HEK293 (cell line): ENCODE data around the gene TAS1R1.
"Not testable (repeated sequence)": the region's sequence is repeated elsewhere in the genome, so short reads cannot be mapped to it uniquely, and the experiment has no call there.

Experiments
- CTCF ChIA-PET: fragments of 350-600 bp; formaldehyde crosslinking; extraction: SDS; loops from one replicate; lab custom pipeline; 2021; ENCODE audit warnings: antibody characterized with exemption; lab: Yijun Ruan, JAX
- POLR2A ChIA-PET: fragments of 300-600 bp; formaldehyde crosslinking; extraction: SDS; loops from one replicate; lab custom pipeline; 2020; ENCODE audit warnings: antibody characterized with exemption, inconsistent platforms; lab: Yijun Ruan, JAX
- H3K27ac ChIP-seq: fragments of 200-500 bp; sonication (Bioruptor generic); 2 replicates; pipeline ENCODE4 v1.5.1; 2014; ENCODE audit warnings: low read depth, low read length, control low read depth, inconsistent platforms; ENCODE audit errors: extremely low read depth
- H3K36me3 ChIP-seq, 2 experiments: fragments of 200-500 bp in 1 of 2; sonication (Bioruptor generic) in 1 of 2; 1 replicate in 1 of 2; 2 replicates in 1 of 2; pipeline ENCODE4 v1.5.1; 2014 to 2017; ENCODE audit warnings: inconsistent platforms in 2 of 2, low read length in 2 of 2; ENCODE audit not compliant: control insufficient read depth in 2 of 2, insufficient read depth in 1 of 2
- H3K4me1 ChIP-seq: fragments of 200-500 bp; sonication (Bioruptor generic); 2 replicates; pipeline ENCODE4 v1.5.1; 2014; ENCODE audit warnings: mild to moderate bottlenecking, low read length, inconsistent platforms; ENCODE audit not compliant: control insufficient read depth, insufficient read depth
- H3K4me3 ChIP-seq: 2 replicates; pipeline ENCODE4 v1.5.1; 2011; ENCODE audit warnings: low read depth, mild to moderate bottlenecking, control low read depth, low read length, moderate library complexity
- H3K9me3 ChIP-seq: fragments of 200-500 bp; sonication (Bioruptor generic); 2 replicates; pipeline ENCODE4 v1.5.1; 2014; ENCODE audit warnings: low read depth, low read length, inconsistent platforms; ENCODE audit not compliant: control insufficient read depth, insufficient read depth
- BCL11A ChIP-seq: fragments of 450-650 bp; formaldehyde crosslinking; IDR thresholded peaks from 2 replicates; pipeline ENCODE4 v1.5.1; 2016; ENCODE audit warnings: low read depth, missing biosample characterization, missing genetic modification characterization
- EGR2 ChIP-seq: fragments of 450-650 bp; formaldehyde crosslinking; IDR thresholded peaks from 2 replicates; pipeline ENCODE4 v1.5.1; 2016; ENCODE audit warnings: low read depth, missing biosample characterization, missing genetic modification characterization
- HOXD13 ChIP-seq: sonication (generic); formaldehyde crosslinking; IDR thresholded peaks from 2 replicates; pipeline ENCODE4 v1.8.0; 2022; ENCODE audit warnings: missing genetic modification reagents, borderline replicate concordance
- SALL2 ChIP-seq: fragments of 450-650 bp; formaldehyde crosslinking; IDR thresholded peaks from 2 replicates; pipeline ENCODE4 v1.5.0; 2017; ENCODE audit warnings: missing biosample characterization, mild to moderate bottlenecking, missing genetic modification characterization, borderline replicate concordance
- SCRT2 ChIP-seq: fragments of 450-650 bp; formaldehyde crosslinking; IDR thresholded peaks from 2 replicates; pipeline ENCODE4 v1.5.1; 2016; ENCODE audit warnings: missing biosample characterization, missing genetic modification characterization
- SETDB1 ChIP-seq: IDR thresholded peaks from one replicate; pipeline ENCODE4 v1.6.1; 2017; ENCODE audit warnings: mild to moderate bottlenecking, low read length, moderate library complexity, mixed read lengths; ENCODE audit not compliant: insufficient read length
- SP7 ChIP-seq: fragments of 450-650 bp; formaldehyde crosslinking; IDR thresholded peaks from 2 replicates; pipeline ENCODE4 v1.5.1; 2016; ENCODE audit warnings: missing biosample characterization, missing genetic modification characterization
- ZEB2 ChIP-seq: fragments of 450-650 bp; formaldehyde crosslinking; IDR thresholded peaks from 2 replicates; pipeline ENCODE4 v1.5.1; 2016; ENCODE audit warnings: missing biosample characterization, missing genetic modification characterization
- ZFHX2 ChIP-seq: fragments of 450-650 bp; formaldehyde crosslinking; conservative IDR thresholded peaks from 2 replicates; pipeline ENCODE4 v1.5.1; 2016; ENCODE audit warnings: missing biosample characterization, missing genetic modification characterization
- ZNF175 ChIP-seq: fragments of 450-650 bp; formaldehyde crosslinking; IDR thresholded peaks from 2 replicates; pipeline ENCODE4 v1.5.1; 2016; ENCODE audit warnings: missing biosample characterization, missing genetic modification characterization
- ZNF19 ChIP-seq: fragments of 450-650 bp; formaldehyde crosslinking; IDR thresholded peaks from 2 replicates; pipeline ENCODE4; 2016; ENCODE audit warnings: missing biosample characterization, missing genetic modification characterization, low read depth
- ZNF2 ChIP-seq: fragments of 450-650 bp; formaldehyde crosslinking; IDR thresholded peaks from 2 replicates; pipeline ENCODE4 v1.5.1; 2016; ENCODE audit warnings: missing biosample characterization, missing genetic modification characterization
- ZNF350 ChIP-seq: fragments of 450-650 bp; formaldehyde crosslinking; IDR thresholded peaks from 2 replicates; pipeline ENCODE4 v1.5.0; 2017; ENCODE audit warnings: missing biosample characterization, mild to moderate bottlenecking, missing genetic modification characterization
- ZNF561 ChIP-seq: fragments of 450-650 bp; IDR thresholded peaks from 2 replicates; pipeline ENCODE4 v1.5.1; 2018; ENCODE audit warnings: missing biosample characterization, missing genetic modification characterization, borderline replicate concordance
- ZNF610 ChIP-seq: fragments of 450-650 bp; formaldehyde crosslinking; IDR thresholded peaks from 2 replicates; pipeline ENCODE4 v1.5.1; 2016; ENCODE audit warnings: missing biosample characterization, missing genetic modification characterization, borderline replicate concordance
- ZNF701 ChIP-seq: fragments of 450-650 bp; formaldehyde crosslinking; IDR thresholded peaks from 2 replicates; pipeline ENCODE4 v1.5.1; 2016; ENCODE audit warnings: missing biosample characterization, missing genetic modification characterization
- TF ChIP-seq, protein P1 (sequence below): fragments of 450-650 bp; formaldehyde crosslinking; IDR thresholded peaks from 2 replicates; pipeline ENCODE4 v1.5.1; 2016; ENCODE audit warnings: missing biosample characterization, missing genetic modification characterization
- TF ChIP-seq, protein P2 (sequence below): fragments of 450-650 bp; formaldehyde crosslinking; IDR thresholded peaks from 2 replicates; pipeline ENCODE4 v1.5.1; 2016; ENCODE audit warnings: missing biosample characterization, missing genetic modification characterization
- TF ChIP-seq, protein P3 (sequence below): fragments of 450-650 bp; formaldehyde crosslinking; IDR thresholded peaks from 2 replicates; pipeline ENCODE4 v1.5.1; 2016; ENCODE audit warnings: missing biosample characterization, missing genetic modification characterization
- TF ChIP-seq, protein P4 (sequence below): fragments of 450-650 bp; formaldehyde crosslinking; IDR thresholded peaks from 2 replicates; pipeline ENCODE4 v1.5.1; 2017; ENCODE audit warnings: missing biosample characterization, missing genetic modification characterization
- TF ChIP-seq, protein P5 (sequence below): fragments of 450-650 bp; formaldehyde crosslinking; IDR thresholded peaks from 2 replicates; pipeline ENCODE4 v1.5.1; 2017; ENCODE audit warnings: missing biosample characterization, mild to moderate bottlenecking, missing genetic modification characterization, moderate library complexity

Gene TAS1R1

DNA sequence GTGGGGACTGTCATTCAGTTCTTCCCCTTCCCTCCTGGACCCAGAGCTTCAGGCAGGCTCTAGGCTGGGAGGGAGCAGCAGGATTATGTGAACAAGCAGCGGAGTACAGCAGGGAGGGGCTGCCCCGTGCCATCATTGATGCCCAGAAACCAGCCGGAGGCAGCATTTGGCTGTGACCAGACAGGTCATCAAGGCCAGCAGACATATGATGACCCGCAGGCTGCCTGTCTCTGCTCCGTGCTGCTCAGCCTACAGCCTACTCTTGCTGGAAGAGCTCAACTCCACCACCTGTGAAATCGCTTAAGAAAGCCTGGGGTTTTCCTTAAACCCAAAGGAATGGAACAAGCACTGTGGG, 42.6 kb downstream of the TAS1R1 start:
- TF ChIP-seq BCL11A (tag by site-specific recombination) (no peak), ZNF19 (tag by site-specific recombination) (no peak), SP7 (tag by site-specific recombination) (no peak), ZNF2 (tag by site-specific recombination) (no peak), SALL2 (tag by site-specific recombination) (no peak), ZNF610 (no peak), ZNF175 (tag by site-specific recombination) (no peak), SCRT2 (tag by site-specific recombination) (no peak)
- TF ChIP-seq, protein P1, sequence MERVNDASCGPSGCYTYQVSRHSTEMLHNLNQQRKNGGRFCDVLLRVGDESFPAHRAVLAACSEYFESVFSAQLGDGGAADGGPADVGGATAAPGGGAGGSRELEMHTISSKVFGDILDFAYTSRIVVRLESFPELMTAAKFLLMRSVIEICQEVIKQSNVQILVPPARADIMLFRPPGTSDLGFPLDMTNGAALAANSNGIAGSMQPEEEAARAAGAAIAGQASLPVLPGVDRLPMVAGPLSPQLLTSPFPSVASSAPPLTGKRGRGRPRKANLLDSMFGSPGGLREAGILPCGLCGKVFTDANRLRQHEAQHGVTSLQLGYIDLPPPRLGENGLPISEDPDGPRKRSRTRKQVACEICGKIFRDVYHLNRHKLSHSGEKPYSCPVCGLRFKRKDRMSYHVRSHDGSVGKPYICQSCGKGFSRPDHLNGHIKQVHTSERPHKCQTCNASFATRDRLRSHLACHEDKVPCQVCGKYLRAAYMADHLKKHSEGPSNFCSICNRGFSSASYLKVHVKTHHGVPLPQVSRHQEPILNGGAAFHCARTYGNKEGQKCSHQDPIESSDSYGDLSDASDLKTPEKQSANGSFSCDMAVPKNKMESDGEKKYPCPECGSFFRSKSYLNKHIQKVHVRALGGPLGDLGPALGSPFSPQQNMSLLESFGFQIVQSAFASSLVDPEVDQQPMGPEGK (tag by site-specific recombination), result no peak
- TF ChIP-seq, protein P2, sequence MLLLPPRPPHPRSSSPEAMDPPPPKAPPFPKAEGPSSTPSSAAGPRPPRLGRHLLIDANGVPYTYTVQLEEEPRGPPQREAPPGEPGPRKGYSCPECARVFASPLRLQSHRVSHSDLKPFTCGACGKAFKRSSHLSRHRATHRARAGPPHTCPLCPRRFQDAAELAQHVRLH (tag by site-specific recombination), result no peak
- TF ChIP-seq, protein P3, sequence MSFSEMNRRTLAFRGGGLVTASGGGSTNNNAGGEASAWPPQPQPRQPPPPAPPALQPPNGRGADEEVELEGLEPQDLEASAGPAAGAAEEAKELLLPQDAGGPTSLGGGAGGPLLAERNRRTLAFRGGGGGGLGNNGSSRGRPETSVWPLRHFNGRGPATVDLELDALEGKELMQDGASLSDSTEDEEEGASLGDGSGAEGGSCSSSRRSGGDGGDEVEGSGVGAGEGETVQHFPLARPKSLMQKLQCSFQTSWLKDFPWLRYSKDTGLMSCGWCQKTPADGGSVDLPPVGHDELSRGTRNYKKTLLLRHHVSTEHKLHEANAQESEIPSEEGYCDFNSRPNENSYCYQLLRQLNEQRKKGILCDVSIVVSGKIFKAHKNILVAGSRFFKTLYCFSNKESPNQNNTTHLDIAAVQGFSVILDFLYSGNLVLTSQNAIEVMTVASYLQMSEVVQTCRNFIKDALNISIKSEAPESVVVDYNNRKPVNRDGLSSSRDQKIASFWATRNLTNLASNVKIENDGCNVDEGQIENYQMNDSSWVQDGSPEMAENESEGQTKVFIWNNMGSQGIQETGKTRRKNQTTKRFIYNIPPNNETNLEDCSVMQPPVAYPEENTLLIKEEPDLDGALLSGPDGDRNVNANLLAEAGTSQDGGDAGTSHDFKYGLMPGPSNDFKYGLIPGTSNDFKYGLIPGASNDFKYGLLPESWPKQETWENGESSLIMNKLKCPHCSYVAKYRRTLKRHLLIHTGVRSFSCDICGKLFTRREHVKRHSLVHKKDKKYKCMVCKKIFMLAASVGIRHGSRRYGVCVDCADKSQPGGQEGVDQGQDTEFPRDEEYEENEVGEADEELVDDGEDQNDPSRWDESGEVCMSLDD (tag by site-specific recombination), result no peak
- TF ChIP-seq, all 188 proteins: peak for 0
- Histone ChIP-seq H3K36me3 (peaks cover 3 to 75% of the 10 kb centered on the region in 2 experiments; a peak in 2 of 3 replicates), H3K27ac (no peak overlapping the region), H3K4me1 (no peaks in the 10 kb centered on the region), H3K9me3 (no peaks in the 10 kb centered on the region), H3K4me3 (no peak overlapping the region)
- POLR2A ChIA-PET, result interaction anchor here (0.7 to 1.5 kb wide), 3 partner anchors 9 to 18 kb away, joined by 3 to 5 read pairs (median 3); partner anchors contain the start of gene ZBTB48
- CTCF ChIA-PET, result interaction anchor here (0.7 to 0.8 kb wide), 2 partner anchors 18 to 117 kb away, joined by 3 read pairs; no protein-coding TSS in a partner anchor

DNA sequence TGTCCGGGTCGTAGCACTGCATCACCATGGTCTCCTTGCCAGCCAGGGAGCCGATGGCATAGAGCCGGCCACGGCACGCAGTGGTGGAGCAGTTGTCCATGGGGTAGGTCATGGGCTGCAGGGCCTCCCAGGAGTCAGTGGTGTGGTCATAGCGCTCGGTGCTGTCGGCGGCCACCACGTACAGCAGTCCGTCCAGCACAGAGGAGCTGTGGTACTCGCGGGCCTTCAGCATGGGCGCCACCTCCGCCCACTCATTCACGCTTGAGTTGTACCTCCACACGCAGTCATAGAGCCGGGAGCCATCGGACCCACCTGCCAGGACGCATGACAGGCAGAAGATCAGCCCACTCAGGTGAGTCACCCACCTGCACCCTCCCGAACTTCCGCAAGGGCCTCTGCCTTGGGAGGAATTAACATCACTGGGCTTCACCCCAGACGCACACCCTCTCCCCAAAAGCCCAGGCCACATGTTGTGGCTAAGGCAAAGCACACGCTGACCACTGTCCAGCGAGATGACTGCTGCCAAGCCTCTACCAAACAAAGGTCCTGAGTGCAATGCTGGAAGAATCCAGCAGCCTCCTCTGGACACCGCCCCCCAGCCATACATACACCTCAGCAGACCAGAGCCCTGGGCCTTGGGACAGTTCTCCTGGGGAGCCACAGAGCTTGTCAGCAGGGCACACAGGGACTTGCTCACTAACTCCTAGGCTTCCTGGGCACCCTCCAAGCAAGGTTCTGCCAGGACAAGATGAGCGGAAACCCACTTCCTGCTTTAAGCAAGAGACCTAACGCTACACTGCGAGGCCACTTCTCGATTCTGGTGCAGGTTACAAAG, 44.3 kb downstream of the TAS1R1 start:
- no peak overlapping the region for H3K27ac ChIP-seq
- POLR2A ChIA-PET, result interaction anchor here (0.9 to 1.6 kb wide), 3 partner anchors 11 to 19 kb away, joined by 3 to 13 read pairs (median 8); partner anchors contain the start of gene ZBTB48
- peaks cover 3 to 59% of the 10 kb centered on the region in 2 experiments; a peak in 2 of 3 replicates for H3K36me3 ChIP-seq

DNA sequence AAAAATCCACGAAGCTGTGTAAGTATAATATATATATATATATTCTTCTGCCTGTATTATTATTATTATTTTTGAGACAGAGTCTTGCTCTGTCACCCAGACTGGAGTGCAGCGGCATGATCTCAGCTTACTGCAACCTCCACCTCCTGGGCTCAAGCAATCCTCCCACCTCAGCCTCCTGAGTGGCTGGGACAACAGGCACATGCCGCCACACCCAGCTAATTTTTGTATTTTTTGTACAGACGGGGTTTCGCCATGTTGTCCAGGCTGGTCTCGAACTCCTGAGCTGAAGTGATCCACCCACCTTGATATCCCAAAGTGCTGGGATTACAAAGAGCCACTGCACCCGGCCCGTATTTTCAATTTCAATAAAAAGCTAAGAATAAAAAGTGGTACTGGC, 44.9 kb downstream of the TAS1R1 start:
- ChIA-PET POLR2A (interaction anchor here (0.9 to 1.6 kb wide), 4 partner anchors 11 to 20 kb away, joined by 3 to 13 read pairs (median 6); partner anchors contain the start of gene ZBTB48), CTCF (interaction anchor here (0.6 to 1.0 kb wide), 3 partner anchors 47 to 151 kb away, joined by 3 to 5 read pairs (median 4); no protein-coding TSS in a partner anchor)
- H3K36me3 ChIP-seq, result peaks cover 3 to 53% of the 10 kb centered on the region in 2 experiments; a peak in 2 of 3 replicates
- H3K4me1 ChIP-seq, H3K4me3 ChIP-seq, H3K27ac ChIP-seq, H3K9me3 ChIP-seq: not testable (repeated sequence)

More for the DNA sequence above, 44.3 kb downstream of the TAS1R1 start:
- CTCF ChIA-PET, result interaction anchor here (0.6 to 1.4 kb wide), 4 partner anchors 45 to 150 kb away, joined by 3 to 5 read pairs (median 4); partner anchors contain the start of gene NOL9
- Histone ChIP-seq H3K4me3 (no peak overlapping the region), H3K9me3 (no peaks in the 10 kb centered on the region), H3K4me1 (no peaks in the 10 kb centered on the region)
- TF ChIP-seq ZNF350 (tag by site-specific recombination) (no peak), ZNF701 (tag by site-specific recombination) (no peak), EGR2 (tag by site-specific recombination) (peak; percentile 74), HOXD13 (CRISPR knock-in tag) (no peak), SETDB1 (no peak), ZEB2 (tag by site-specific recombination) (no peak), ZFHX2 (tag by site-specific recombination) (peak; percentile 74), ZNF561 (tag by site-specific recombination) (no peak)
- TF ChIP-seq, protein P4, sequence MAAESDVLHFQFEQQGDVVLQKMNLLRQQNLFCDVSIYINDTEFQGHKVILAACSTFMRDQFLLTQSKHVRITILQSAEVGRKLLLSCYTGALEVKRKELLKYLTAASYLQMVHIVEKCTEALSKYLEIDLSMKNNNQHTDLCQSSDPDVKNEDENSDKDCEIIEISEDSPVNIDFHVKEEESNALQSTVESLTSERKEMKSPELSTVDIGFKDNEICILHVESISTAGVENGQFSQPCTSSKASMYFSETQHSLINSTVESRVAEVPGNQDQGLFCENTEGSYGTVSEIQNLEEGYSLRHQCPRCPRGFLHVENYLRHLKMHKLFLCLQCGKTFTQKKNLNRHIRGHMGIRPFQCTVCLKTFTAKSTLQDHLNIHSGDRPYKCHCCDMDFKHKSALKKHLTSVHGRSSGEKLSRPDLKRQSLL (tag by site-specific recombination), result peak; percentile 15; the same call in 1 of the 2 replicates
- TF ChIP-seq, protein P5, sequence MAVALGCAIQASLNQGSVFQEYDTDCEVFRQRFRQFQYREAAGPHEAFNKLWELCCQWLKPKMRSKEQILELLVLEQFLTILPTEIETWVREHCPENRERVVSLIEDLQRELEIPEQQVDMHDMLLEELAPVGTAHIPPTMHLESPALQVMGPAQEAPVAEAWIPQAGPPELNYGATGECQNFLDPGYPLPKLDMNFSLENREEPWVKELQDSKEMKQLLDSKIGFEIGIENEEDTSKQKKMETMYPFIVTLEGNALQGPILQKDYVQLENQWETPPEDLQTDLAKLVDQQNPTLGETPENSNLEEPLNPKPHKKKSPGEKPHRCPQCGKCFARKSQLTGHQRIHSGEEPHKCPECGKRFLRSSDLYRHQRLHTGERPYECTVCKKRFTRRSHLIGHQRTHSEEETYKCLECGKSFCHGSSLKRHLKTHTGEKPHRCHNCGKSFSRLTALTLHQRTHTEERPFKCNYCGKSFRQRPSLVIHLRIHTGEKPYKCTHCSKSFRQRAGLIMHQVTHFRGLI, result no peak
